K562 (cell line): Measurements from ENCODE around the gene ZNF382.

Source experiments
- PHB ChIP-seq: fragments of 250-450 bp; sonication (Bioruptor Pico); IDR thresholded peaks from 2 replicates; pipeline ENCODE4 v1.5.0; 2021
- USF2 ChIP-seq: sonication (generic); formaldehyde crosslinking; IDR thresholded peaks from 2 replicates; pipeline ENCODE4 v1.5.0; 2020; ENCODE audit warnings: missing genetic modification reagents
- ZBTB8A ChIP-seq: fragments of 450-650 bp; IDR thresholded peaks from 2 replicates; pipeline ENCODE4 v1.6.1; 2018; ENCODE audit warnings: mild to moderate bottlenecking, moderate library complexity; ENCODE audit not compliant: partially characterized antibody

- TF ChIP-seq PHB (CRISPR knock-in tag) (no peak), ZBTB8A (no peak), USF2 (CRISPR knock-in tag) (no peak)
These were observed 30.4 kb upstream of the ZNF382 start for GRCh38 chr19:36574741-36575140.
